ENCODE measurements around the gene CDH8. TPM values are rescaled to one million over a fixed set of nuclear protein-coding genes. Genes with fewer than 3 reads are reported as not detected.
"Not testable (repeated sequence)": the region's sequence is repeated elsewhere in the genome, so short reads cannot be mapped to it uniquely, and the experiment has no call there.

CDH8 gene
- total RNA-seq, 2 experiments from 2014 or later: not detected

DNA sequence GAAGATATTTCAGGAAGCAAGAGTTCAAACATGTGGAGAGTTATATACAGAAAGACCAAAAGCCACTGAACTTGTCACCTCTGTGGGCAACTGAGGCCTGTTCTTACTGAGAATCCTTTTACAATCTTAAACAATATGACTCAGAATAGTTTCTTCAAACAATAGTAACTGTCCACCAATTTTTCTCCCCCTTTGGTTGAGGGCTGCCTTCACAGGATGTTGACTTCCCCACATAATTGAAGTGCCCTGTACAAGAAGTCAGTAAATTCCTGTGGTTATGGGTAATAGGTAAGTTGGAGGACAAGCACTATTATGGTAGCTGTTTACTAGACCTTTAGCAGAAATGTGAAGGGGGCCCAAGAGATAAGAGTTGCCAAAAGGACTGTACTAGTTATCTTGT is 215.8 kb downstream of the CDH8 start:
- ATAC-seq: no peak
- Mint-ChIP-seq H3K27me3 (ENCODE audit: low read depth) (no peaks in the 10 kb centered on the region), H3K9me3 (ENCODE audit: insufficient read depth) (peaks cover 31% of the 10 kb centered on the region), H3K27ac (no peak overlapping the region), H3K4me3 (no peak overlapping the region), H3K4me1 (ENCODE audit: low read depth) (no peaks in the 10 kb centered on the region), H3K36me3 (ENCODE audit: low read depth) (no peaks in the 10 kb centered on the region)
- DNase-seq: no peak
- ChIA-PET CTCF (no interaction called here), POLR2A (no interaction called here)

DNA sequence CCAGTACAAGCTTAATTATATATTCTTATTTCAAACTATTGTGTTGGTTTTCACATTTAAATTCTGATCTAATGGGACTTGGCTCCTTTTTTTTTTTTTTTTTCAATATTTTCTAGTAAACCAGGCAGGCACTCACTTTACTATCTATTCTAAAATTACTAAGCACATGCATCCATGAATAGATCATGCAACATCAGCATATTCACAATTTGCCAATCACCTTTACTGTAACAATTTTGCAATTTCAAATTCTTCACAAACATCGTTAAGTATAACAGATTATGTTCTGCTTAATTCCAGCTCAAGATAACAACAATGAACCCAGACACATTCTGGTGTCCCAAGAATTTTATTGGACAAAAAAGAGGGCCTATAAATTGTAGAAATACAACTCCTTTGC is 217.4 kb downstream of the CDH8 start:
- no peak overlapping the region for H3K27ac Mint-ChIP-seq
- POLR2A ChIA-PET: no interaction called here
- H3K4me3 Mint-ChIP-seq: no peak overlapping the region
- H3K36me3 Mint-ChIP-seq (ENCODE audit: low read depth): no peaks in the 10 kb centered on the region
- CTCF ChIA-PET: no interaction called here
- no peak for DNase-seq
- H3K4me1 Mint-ChIP-seq (ENCODE audit: low read depth): no peaks in the 10 kb centered on the region
- H3K27me3 Mint-ChIP-seq (ENCODE audit: low read depth): no peaks in the 10 kb centered on the region
- no peak for ATAC-seq
- peaks cover 31% of the 10 kb centered on the region for H3K9me3 Mint-ChIP-seq (ENCODE audit: insufficient read depth)

DNA sequence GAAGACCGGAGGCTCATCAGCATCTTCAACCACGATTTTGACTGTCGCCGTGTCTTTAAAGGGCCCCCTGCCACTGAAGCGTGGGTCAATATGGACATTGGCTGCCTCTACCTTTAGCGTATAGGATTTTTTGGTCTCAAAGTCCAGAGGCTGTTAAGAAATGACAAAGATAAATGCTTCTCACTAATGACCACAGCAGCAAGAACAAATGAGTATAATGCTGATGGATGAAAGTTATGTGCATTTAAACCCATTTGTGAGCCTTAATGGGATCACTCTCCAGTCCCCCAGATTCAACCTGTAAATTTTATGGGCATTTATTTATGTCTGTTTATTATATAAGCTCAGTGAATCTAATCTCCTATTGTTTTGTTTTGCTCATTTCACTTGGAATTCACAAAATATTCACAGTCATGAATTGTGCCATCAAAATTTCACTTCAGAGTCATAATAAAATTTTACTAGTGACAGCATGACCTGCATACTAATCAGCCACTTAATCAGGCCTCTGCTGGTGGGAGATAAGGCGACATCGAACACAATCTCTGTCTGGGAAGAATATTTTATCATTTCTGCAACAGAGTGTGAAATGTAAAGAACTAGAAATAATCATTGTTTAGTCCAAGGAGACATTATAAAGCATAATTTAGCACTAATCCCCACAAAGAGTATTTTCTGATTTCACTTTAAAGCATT is 218.5 kb downstream of the CDH8 start:
- H3K27me3 Mint-ChIP-seq (ENCODE audit: low read depth): no peaks in the 10 kb centered on the region
- no peaks in the 10 kb centered on the region for H3K4me1 Mint-ChIP-seq (ENCODE audit: low read depth)
- ChIA-PET POLR2A (no interaction called here), CTCF (no interaction called here)
- peaks cover 28% of the 10 kb centered on the region for H3K9me3 Mint-ChIP-seq (ENCODE audit: insufficient read depth)
- H3K27ac Mint-ChIP-seq: no peak overlapping the region
- H3K4me3 Mint-ChIP-seq: no peak overlapping the region
- H3K36me3 Mint-ChIP-seq (ENCODE audit: low read depth): no peaks in the 10 kb centered on the region
- DNase-seq (no peak), ATAC-seq (no peak)

DNA sequence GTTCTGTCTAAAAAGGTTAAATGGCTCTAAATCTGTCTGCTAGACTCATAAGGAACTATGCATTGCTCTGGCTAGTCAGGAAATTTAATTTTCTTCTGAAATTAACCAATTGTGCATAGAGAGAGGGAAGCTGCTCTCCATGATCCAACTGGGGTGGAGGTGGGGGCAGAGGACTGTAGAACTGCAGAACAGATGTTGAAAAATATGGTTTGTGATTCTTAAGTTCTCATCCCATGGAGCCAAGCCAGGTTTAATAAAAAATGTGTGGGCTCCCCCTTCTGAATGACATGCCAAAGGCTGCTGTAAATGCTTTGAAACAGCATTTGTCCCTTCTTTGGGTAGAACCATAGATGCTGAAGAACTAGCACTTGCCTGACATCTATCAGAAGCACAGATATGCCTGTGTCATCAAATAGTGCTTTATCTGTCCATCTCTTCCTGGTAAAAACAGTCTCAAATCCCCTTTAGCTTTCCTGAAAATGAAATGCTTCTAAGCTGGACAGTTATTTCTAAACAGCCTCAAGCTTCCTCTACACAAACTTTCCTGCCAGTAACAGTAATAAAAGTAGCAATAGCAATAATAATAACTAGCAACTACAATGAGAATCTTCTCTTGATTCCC is 221.4 kb downstream of the CDH8 start:
- CTCF ChIA-PET: no interaction called here
- peaks cover 30% of the 10 kb centered on the region for H3K9me3 Mint-ChIP-seq (ENCODE audit: insufficient read depth)
- no peaks in the 10 kb centered on the region for H3K4me1 Mint-ChIP-seq (ENCODE audit: low read depth)
- no peak overlapping the region for H3K4me3 Mint-ChIP-seq
- POLR2A ChIA-PET: no interaction called here
- no peaks in the 10 kb centered on the region for H3K27me3 Mint-ChIP-seq (ENCODE audit: low read depth)
- no peak overlapping the region for H3K27ac Mint-ChIP-seq
- DNase-seq: no peak
- no peak for ATAC-seq
- H3K36me3 Mint-ChIP-seq (ENCODE audit: low read depth): no peaks in the 10 kb centered on the region

DNA sequence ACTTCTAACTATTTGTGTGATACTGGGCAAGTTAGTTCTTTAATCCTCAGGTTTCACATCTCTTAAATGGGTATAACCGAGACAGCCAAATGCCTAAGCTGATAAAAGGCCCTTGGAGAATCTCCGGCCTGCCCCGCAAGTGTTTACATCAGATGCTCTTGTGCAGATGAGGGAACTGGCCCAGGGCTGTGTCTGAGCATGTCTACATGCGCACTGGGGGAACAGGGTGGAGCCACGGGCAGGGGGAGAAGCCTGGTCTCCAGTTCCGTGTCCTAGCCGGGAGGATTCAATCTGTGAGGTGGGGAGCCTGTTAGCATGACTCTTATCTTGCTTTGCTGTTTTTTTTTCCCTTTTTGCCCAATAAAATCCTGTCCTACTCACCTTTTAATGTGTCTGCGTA is 222.9 kb downstream of the CDH8 start:
- H3K4me1 Mint-ChIP-seq (ENCODE audit: low read depth): no peaks in the 10 kb centered on the region
- DNase-seq: no peak
- ChIA-PET CTCF (no interaction called here), POLR2A (no interaction called here)
- ATAC-seq: no peak
- H3K4me3 Mint-ChIP-seq: no peak overlapping the region
- no peak overlapping the region for H3K27ac Mint-ChIP-seq
- peaks cover 30% of the 10 kb centered on the region for H3K9me3 Mint-ChIP-seq (ENCODE audit: insufficient read depth)
- no peaks in the 10 kb centered on the region for H3K36me3 Mint-ChIP-seq (ENCODE audit: low read depth)
- no peaks in the 10 kb centered on the region for H3K27me3 Mint-ChIP-seq (ENCODE audit: low read depth)

DNA sequence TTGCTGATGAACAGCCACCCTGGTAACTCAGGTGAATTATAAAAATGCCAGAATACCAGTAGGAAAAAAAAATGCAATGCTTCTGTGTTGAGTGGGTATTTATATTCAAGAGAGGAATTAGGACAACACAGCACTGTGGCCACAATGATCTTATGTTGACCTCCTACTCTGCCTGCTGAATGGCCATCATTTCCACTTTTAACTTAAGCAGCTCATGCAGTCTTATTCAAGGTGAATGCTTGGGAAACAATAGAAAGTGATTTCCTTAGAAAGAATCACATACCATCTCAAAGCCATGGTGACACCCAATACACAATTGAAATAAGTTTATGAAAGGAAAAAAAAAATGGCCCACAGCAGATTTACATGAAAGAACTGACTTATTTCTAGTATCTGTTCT is 224.0 kb downstream of the CDH8 start:
- Mint-ChIP-seq H3K9me3 (ENCODE audit: insufficient read depth) (peaks cover 20% of the 10 kb centered on the region), H3K4me3 (no peak overlapping the region), H3K4me1 (ENCODE audit: low read depth) (no peaks in the 10 kb centered on the region), H3K27me3 (ENCODE audit: low read depth) (no peaks in the 10 kb centered on the region), H3K36me3 (ENCODE audit: low read depth) (no peaks in the 10 kb centered on the region), H3K27ac (no peak overlapping the region)
- no peak for DNase-seq
- no peak for ATAC-seq
- POLR2A ChIA-PET: no interaction called here
- CTCF ChIA-PET: no interaction called here

DNA sequence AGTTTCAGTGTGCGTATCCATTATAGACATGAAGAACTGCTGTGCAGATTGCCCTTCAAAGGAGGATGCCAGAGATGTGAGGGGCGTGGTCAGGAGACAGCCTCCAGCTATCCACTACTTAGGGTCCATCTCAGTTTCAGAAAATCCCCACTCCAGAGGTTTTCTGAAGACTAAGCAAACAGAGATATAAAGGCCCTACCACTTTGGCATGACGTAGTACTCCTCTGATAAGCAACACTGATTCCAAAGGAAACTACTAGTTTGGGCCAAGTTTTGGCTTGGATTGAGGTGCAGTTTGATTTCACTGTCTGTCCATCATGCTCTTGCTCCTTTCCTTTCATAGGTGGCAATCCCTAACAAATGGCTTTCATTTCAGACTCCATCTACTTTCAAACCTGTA is 228.7 kb downstream of the CDH8 start:
- CTCF ChIA-PET: no interaction called here
- no peaks in the 10 kb centered on the region for H3K4me1 Mint-ChIP-seq (ENCODE audit: low read depth)
- no peaks in the 10 kb centered on the region for H3K27me3 Mint-ChIP-seq (ENCODE audit: low read depth)
- no peak overlapping the region for H3K4me3 Mint-ChIP-seq
- H3K27ac Mint-ChIP-seq: no peak overlapping the region
- peaks cover 10% of the 10 kb centered on the region for H3K9me3 Mint-ChIP-seq (ENCODE audit: insufficient read depth)
- no peak for ATAC-seq
- POLR2A ChIA-PET: no interaction called here
- no peaks in the 10 kb centered on the region for H3K36me3 Mint-ChIP-seq (ENCODE audit: low read depth)
- no peak for DNase-seq

DNA sequence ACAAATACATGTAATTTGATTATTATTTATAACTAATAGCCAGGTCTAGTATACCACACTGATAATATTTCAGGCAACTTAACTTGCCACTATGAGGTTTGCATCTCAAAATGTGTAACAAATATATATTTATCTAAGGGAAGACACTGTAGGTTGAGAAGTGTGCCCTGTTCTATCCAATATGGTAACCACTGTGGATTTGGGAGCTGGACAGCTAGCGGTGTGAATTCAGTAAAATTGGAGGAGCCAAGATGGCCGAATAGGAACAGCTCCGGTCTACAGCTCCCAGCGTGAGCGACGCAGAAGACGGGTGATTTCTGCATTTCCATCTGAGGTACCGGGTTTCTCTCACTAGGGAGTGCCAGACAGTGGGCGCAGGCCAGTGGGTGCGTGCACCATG is 235.0 kb downstream of the CDH8 start:
- not testable (repeated sequence) for H3K36me3 Mint-ChIP-seq (ENCODE audit: low read depth); DNase-seq

DNA sequence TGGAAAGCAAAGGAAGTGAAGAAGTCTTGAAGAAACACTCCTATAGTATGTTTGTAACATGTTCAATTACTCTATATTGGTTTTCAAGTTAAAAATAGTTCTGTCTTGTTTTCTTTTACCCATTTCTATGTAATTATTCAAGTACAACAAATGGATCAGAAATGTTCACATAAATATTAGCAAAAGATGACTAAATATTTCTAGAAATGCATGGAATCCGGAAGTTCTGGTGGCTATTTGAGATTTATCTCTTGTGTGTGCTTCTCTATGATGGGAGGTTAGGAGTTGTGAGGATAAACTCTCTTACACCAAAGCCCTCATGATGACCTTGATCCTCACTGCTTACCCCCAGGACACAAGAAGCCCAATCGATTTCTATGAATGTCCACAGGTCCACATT is 237.5 kb downstream of the CDH8 start:
- DNase-seq: no peak
- no peak for ATAC-seq
- Mint-ChIP-seq H3K36me3 (ENCODE audit: low read depth) (no peaks in the 10 kb centered on the region), H3K4me3 (no peak overlapping the region), H3K27me3 (ENCODE audit: low read depth) (no peaks in the 10 kb centered on the region), H3K9me3 (ENCODE audit: insufficient read depth) (peaks cover 17% of the 10 kb centered on the region), H3K27ac (no peak overlapping the region), H3K4me1 (ENCODE audit: low read depth) (no peaks in the 10 kb centered on the region)
- POLR2A ChIA-PET: no interaction called here
- CTCF ChIA-PET: no interaction called here

More for the DNA sequence above, 235.0 kb downstream of the CDH8 start:
- CTCF ChIA-PET; H3K27me3 Mint-ChIP-seq (ENCODE audit: low read depth); H3K4me3 Mint-ChIP-seq; H3K4me1 Mint-ChIP-seq (ENCODE audit: low read depth); POLR2A ChIA-PET; ATAC-seq; H3K27ac Mint-ChIP-seq: not testable (repeated sequence)
- H3K9me3 Mint-ChIP-seq (ENCODE audit: insufficient read depth): peaks cover 13% of the 10 kb centered on the region

DNA sequence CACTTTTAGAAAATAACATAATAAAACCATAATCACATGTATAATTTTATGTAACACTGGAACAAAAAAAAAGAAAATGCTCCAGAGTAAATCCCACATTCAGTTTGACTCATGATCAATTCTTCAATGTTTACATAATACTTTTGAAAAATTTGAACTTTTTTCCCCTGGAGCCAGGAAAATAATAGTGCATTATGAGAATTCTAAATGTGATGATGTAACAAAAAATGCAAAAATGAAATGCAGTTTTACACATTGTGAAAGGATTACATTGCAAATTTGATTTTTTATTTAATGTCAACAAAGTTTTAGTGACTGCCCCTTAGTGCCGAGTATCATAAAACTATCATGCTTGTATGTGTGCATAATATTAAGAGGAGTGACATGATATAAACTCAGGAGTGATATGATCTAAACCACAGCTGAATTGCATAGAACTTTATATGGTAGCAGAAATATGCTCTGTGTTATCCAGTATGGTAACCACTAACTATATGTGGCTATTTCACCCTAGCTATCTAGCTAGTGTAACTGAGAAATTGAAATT is 238.2 kb downstream of the CDH8 start:
- Mint-ChIP-seq H3K9me3 (ENCODE audit: insufficient read depth) (peaks cover 22% of the 10 kb centered on the region), H3K27me3 (ENCODE audit: low read depth) (no peaks in the 10 kb centered on the region), H3K4me3 (no peak overlapping the region), H3K4me1 (ENCODE audit: low read depth) (no peaks in the 10 kb centered on the region), H3K36me3 (ENCODE audit: low read depth) (no peaks in the 10 kb centered on the region), H3K27ac (no peak overlapping the region)
- ChIA-PET POLR2A (no interaction called here), CTCF (no interaction called here)
- no peak for DNase-seq
- ATAC-seq: no peak

DNA sequence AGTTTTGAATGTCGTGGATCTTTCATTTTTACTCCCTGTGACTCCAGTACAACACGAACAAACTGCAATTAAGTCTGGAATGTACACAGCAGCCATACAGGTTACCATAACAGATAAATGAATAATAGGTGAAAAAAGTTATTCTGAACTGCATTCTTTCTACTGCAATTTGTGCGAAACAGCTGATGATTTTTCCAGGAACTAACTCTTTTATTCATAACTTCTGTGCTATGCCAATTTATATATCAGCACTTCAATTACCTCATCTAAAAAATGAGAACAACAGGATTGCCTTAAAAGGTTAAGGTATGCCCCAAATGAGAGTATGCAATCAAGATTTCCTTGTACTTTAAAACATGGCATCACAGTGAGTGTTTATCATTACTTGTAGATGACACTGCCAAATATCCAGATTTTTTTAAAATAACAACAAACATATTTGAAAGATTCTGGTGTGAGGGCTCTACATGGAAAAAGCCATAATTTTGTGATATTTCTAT is 238.9 kb downstream of the CDH8 start:
- Mint-ChIP-seq H3K4me1 (ENCODE audit: low read depth) (no peaks in the 10 kb centered on the region), H3K4me3 (no peak overlapping the region), H3K27ac (no peak overlapping the region), H3K9me3 (ENCODE audit: insufficient read depth) (peaks cover 22% of the 10 kb centered on the region), H3K27me3 (ENCODE audit: low read depth) (no peaks in the 10 kb centered on the region), H3K36me3 (ENCODE audit: low read depth) (no peaks in the 10 kb centered on the region)
- ATAC-seq: no peak
- CTCF ChIA-PET: no interaction called here
- POLR2A ChIA-PET: no interaction called here
- DNase-seq: no peak

DNA sequence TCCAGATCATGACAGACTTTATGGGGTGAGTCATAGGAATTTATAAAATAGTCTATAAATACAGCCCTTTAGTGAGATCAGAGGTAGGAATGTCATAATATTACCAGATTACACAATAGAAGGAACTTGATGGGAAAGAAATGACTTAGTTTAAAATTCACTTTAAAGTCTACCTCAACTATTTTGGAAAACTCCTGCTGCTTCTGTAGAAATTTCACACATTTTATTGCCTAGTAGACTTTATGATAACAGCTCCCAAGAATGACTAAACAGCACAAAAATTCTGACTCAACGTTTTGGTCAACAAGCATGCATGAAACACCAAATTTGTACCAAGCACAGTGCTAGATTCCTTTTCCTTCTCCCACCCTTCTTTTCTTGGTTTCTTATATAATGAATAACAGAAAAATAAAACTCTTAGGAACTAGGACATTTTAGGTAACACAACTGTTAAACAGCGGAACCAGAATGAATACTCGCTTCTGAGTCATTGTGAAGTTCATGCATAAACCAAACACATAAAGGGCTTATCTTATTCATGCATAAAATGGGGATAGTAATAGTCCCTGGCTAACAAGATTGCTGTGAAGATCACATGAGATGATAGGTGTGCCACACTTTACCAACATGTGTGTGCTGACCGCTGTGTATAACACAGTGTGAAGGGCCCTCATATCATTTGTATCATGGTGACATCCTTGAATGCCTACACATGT is 243.9 kb downstream of the CDH8 start:
- Mint-ChIP-seq H3K27ac (no peak overlapping the region), H3K4me3 (no peak overlapping the region), H3K9me3 (ENCODE audit: insufficient read depth) (peaks cover 33% of the 10 kb centered on the region), H3K27me3 (ENCODE audit: low read depth) (no peaks in the 10 kb centered on the region), H3K4me1 (ENCODE audit: low read depth) (no peaks in the 10 kb centered on the region), H3K36me3 (ENCODE audit: low read depth) (no peaks in the 10 kb centered on the region)
- DNase-seq: no peak
- ATAC-seq: no peak
- ChIA-PET POLR2A (no interaction called here), CTCF (no interaction called here)

Data from activated CD8-positive, alpha-beta T cell treated with anti-CD3 and anti-CD28 coated beads, Interleukin-2, amount 10 ng/mL, durations not matched to agents 7 days and 5 days (primary cell).